HG03439 (cell line): Measurements from ENCODE around the gene GCC2.
A peak's percentile ranks its signal among the peaks of the same experiment; 100 is the strongest.
"Not testable (repeated sequence)": the region's sequence is repeated elsewhere in the genome, so short reads cannot be mapped to it uniquely, and the experiment has no call there.

Experiments used
- ATAC-seq: cut with Tn5 transposase; IDR thresholded peaks from one replicate; pipeline ENCODE4 v1.9.1; 2021; ENCODE audit warnings: mild to moderate bottlenecking, moderate library complexity; ENCODE audit not compliant: unreplicated experiment

Gene GCC2

GRCh38 chr2:108524688-108525087, 75.7 kb downstream of the GCC2 start:
- not testable (repeated sequence) for ATAC-seq

- ATAC-seq, result not testable (repeated sequence)
Observed at GRCh38 chr2:108525258-108525657, 76.3 kb downstream of the GCC2 start.

GRCh38 chr2:108531674-108532055, 82.7 kb downstream of the GCC2 start:
- no peak for ATAC-seq

DNA sequence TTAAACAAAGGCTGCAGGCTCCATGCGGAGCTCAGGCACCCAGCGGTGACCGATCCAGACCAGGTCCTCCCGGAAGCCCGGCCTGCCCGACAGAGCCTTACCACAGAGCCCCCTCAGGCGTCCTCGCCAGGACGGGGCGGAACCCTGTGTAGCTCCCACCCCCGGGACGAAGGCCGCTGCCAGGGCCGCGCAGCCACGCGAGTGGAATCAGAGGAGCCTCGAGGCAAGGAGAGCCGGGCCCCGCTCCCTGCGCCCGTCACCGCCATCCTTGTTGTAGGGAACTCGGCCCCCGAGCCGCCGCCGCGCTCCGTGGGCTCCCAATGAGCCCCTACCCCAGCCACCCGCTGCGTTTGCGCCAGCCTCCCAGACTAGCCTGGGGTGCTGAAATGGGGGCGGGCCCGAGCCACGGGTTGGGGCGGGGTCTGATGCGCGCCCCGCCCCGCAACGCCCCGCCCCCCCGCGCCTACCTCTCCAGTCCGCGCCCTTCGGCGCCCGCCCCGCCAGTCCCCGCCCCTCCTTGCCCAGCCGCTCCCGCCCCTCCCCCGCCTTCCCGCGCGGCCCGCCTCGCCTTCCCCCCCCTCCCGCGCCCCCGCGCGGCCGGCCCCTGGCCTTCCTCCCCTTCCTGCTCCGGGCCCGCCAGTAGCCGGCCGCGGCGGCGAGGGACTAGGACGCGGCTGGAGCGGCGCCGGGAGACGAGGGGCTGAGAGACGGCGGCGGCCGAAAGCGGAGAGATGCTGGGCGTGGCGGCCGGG, 85.0 kb downstream of the GCC2 start, which contains the start of gene LIMS1:
TSS of gene LIMS1 (plus strand) at position 639 of the 752 bp plus-strand sequence. CDS start at position 732, 93 bp downstream.
- peak; percentile 90 for ATAC-seq

DNA sequence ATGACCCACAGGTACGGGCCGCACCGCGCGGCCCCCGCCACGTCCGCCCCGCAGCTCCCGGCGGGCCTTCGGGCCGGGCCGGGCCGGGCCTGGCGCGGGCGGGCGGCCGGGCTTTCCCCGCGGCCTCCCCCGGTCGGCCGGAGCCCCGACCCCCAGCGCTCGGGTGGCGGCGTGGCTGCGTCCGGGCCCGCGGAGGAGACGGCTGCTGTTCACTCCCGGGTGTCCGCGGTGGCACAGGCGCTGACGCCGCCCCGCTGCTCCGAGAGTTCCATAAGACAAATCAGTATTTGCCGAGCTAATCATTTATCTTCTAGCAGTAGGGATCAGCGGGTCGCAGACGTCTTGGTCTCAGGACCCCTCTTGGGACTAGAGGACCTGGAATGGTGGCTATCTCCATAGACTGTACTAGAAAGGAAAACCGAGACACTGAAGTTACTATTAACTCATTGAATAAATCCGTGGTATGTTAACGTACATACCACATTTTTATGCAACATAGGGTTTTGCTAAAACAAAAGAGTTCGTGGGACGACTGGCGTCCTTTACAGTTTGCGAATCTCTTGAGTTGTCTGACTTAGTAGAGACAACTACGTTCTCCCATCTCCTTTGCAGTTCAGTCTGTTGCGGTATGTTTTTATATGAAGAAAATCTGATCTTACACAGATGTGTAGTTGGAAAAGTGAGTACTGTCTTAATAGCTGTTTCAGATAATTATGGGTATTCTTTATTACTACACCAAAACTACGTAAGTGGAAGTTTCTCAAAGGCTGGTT, 85.8 kb downstream of the GCC2 start:
- ATAC-seq, result peak; percentile 35

DNA sequence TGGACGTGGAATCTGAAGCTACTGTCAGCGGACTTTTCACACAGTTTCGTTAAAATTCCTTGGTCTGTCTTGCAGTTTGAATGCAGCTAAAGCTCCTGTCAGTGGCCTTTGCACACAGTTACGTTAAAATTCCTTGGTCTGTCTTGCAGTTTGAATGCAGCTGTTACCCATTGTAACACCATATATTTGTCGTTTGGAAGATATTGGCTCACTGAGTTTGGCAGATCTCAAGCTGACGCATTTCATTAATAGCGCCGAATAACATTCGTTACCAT, 86.3 kb downstream of the GCC2 start:
- ATAC-seq, result no peak

- ATAC-seq, result no peak
Observed at GRCh38 chr2:108536133-108536780, 87.3 kb downstream of the GCC2 start.

GRCh38 chr2:108536911-108537310, 87.9 kb downstream of the GCC2 start:
- no peak for ATAC-seq

- no peak for ATAC-seq
Observed at GRCh38 chr2:108538000-108538625, 89.1 kb downstream of the GCC2 start.

DNA sequence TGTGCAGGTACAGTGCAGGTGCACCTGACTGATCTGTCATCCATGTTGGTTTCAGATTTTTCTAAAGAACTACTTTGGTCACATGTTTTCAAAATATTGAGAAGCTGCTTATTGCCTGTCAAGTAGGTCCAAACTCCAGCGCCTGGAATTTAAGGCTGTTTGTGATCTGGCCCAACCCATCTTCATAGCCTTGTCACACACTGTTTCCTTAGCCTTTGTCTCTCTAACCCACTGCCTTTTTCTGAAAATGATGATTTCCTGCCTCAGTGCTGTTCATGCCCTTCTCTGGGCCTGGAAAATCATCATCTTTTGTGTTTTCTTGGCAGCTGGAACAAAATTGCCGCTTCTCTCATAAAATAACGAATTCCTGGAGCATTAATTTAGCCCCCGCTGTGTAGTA, 92.4 kb downstream of the GCC2 start:
- no peak for ATAC-seq

DNA sequence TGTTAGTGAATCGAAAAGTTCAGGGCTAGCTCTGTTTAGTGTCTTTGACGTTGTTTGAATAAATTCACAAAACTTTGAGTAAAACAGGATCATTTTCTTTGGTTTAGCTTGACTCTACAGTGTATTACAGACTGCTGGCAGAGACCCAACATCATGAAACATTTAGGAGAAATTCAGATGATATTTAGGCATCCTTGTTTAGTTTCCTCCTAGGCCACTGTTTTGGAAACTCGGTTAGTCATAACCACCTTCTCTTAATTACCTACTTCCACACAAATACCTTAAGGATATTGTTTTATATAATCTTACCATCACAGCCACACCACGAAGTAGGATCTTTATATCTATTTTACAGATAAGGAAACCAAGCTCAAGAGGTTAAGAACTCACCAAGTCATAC, 93.1 kb downstream of the GCC2 start:
- ATAC-seq, result no peak

GRCh38 chr2:108547606-108548005, 98.6 kb downstream of the GCC2 start:
- ATAC-seq, result no peak

- no peak for ATAC-seq
Observed at GRCh38 chr2:108548208-108549003, 99.4 kb downstream of the GCC2 start.

GRCh38 chr2:108552566-108552965, 103.6 kb downstream of the GCC2 start:
- ATAC-seq, result no peak

DNA sequence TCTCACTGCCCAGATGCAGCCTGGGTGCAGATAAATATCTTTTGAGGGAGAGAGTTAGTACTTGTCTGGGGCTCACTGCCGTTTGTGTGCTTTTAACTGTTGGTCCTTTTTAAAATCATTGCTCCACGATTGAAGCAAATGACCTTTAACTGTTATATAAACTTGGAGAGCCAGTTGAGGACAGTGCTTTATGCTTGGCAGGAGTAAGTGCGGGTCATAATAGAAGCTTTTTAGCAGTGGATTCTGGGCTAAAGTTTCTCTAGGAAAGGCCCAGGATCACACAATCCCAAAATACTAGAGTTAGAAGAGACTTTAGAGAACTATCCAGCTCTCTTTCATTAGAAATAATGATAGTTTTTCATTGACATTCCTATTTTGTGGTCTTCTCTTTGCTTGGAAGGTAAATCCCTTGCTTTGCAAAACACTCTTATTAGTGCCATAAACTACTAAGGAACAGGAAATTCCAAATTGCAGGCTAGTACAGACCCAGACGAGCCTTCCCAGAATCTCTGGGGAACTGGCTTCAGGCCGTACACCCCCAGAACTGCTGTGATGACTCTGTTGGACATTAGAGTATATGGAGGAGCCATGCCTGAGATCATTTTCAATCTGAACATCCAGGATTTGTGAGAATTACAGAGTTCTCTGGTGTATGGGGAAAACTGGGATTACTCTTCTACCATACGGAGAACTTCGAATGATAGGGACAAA, 104.4 kb downstream of the GCC2 start:
- no peak for ATAC-seq

DNA sequence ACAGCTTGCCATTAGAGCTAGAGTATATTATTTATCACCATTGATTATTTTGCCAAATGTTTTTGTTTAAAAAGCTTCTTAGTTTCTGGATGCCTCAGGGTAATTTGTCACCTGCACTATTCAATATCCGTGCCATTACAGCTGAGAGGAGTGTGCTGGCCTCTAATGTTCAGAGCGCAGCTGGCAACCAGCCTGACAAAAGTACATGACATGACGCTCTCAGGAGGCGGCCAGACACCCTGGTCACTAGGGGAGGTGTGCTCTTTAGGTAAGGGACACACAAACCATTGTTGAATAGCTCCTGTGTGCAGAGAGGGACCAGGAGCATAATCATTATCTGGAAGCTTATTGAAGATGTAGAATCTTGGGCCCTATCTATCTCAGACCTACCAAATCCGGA, 105.5 kb downstream of the GCC2 start:
- no peak for ATAC-seq

GRCh38 chr2:108555572-108555971, 106.6 kb downstream of the GCC2 start:
- no peak for ATAC-seq

DNA sequence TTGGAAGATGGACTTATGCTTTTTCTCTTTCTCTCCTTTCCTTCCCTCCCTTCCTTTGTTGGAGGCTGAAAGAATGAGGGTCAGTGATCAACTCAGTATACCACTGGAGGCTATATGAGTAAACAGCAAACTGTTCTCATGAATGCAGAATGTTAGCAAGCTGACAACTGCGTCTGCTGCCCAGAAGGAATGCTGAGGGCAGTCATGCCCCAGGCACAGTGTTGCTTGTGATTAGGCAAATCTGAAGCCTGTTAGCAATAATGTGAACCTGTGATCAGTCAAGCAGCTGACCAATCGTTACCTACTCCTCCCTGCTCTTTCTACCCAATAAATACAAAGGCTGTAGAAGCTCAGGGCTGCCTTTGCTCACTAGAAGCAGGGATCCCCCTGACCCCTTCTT, 107.6 kb downstream of the GCC2 start:
- not testable (repeated sequence) for ATAC-seq
